K562 (cell line): ENCODE results near the gene RDH16. TPM values are rescaled to one million over a fixed set of nuclear protein-coding genes. Genes with fewer than 3 reads are reported as not detected.
A peak's percentile ranks its signal among the peaks of the same experiment; 100 is the strongest.

ENCODE experiments used
- BCL6 ChIP-seq: fragments of 250-450 bp; sonication (Bioruptor Pico); IDR thresholded peaks from 2 replicates; pipeline ENCODE4 v1.4.0; 2020
- BRF1 ChIP-seq: IDR thresholded peaks from 3 replicates; pipeline ENCODE4 v1.6.1; 2011; ENCODE audit warnings: borderline replicate concordance, mild to moderate bottlenecking; ENCODE audit not compliant: insufficient read length; ENCODE audit errors: extremely low read depth
- E4F1 ChIP-seq: fragments of 250-450 bp; sonication (Bioruptor Pico); IDR thresholded peaks from 2 replicates; pipeline ENCODE4 v1.5.0; 2021; ENCODE audit warnings: mild to moderate bottlenecking, borderline replicate concordance
- GABPB1 ChIP-seq: sonication (generic); formaldehyde crosslinking; IDR thresholded peaks from 2 replicates; pipeline ENCODE4 v1.8.0; 2022; ENCODE audit warnings: mild to moderate bottlenecking, missing genetic modification reagents
- GTF2F1 ChIP-seq: IDR thresholded peaks from 2 replicates; pipeline ENCODE4 v1.6.1; 2011; ENCODE audit warnings: low read depth, low read length, improper control_type of control experiment
- KAT2B ChIP-seq: IDR thresholded peaks from one replicate; pipeline ENCODE4 v1.6.1; 2012; ENCODE audit warnings: low read depth, mild to moderate bottlenecking, control low read depth, inconsistent platforms, low read length, moderate library complexity
- MNT ChIP-seq, 2 experiments: fragments of 450-650 bp; conservative IDR thresholded peaks; 2 replicates each; pipeline ENCODE4 v1.6.1; 2017; ENCODE audit warnings: mild to moderate bottlenecking in 2 of 2, moderate library complexity in 2 of 2
- MTF1 ChIP-seq: fragments of 250-450 bp; sonication (Bioruptor Pico); IDR thresholded peaks from 2 replicates; pipeline ENCODE4 v1.9.0; 2021; ENCODE audit warnings: moderate library complexity, mild to moderate bottlenecking, inconsistent platforms, borderline replicate concordance
- PURB ChIP-seq: sonication (generic); formaldehyde crosslinking; IDR thresholded peaks from 2 replicates; pipeline ENCODE4 v1.9.0; 2021; ENCODE audit warnings: low read depth, mild to moderate bottlenecking, missing genetic modification reagents
- RBM14 ChIP-seq: fragments of 200-400 bp; formaldehyde crosslinking; IDR thresholded peaks from 2 replicates; pipeline ENCODE4 v1.6.1; 2018; ENCODE audit warnings: low read depth, mild to moderate bottlenecking, low read length, moderate library complexity, borderline replicate concordance; ENCODE audit not compliant: insufficient read depth
- SIN3B ChIP-seq: fragments of 450-650 bp; IDR thresholded peaks from 2 replicates; pipeline ENCODE4 v1.6.1; 2017; ENCODE audit warnings: low read depth, mild to moderate bottlenecking, moderate library complexity
- SIRT6 ChIP-seq: IDR thresholded peaks from one replicate; pipeline ENCODE4 v1.6.1; 2012; ENCODE audit warnings: low read depth, mild to moderate bottlenecking, control low read depth, inconsistent platforms, low read length, moderate library complexity
- SMAD3 ChIP-seq: fragments of 450-650 bp; formaldehyde crosslinking; conservative IDR thresholded peaks from 2 replicates; pipeline ENCODE4 v1.4.0; 2020; ENCODE audit warnings: mild to moderate bottlenecking
- STAG1 ChIP-seq: sonication (generic); formaldehyde crosslinking; IDR thresholded peaks from 2 replicates; pipeline ENCODE4 v1.5.0; 2020; ENCODE audit warnings: missing genetic modification reagents, borderline replicate concordance
- TCF15 ChIP-seq: fragments of 250-450 bp; sonication (Bioruptor Pico); IDR thresholded peaks from 2 replicates; pipeline ENCODE4 v1.8.0; 2022; ENCODE audit warnings: moderate library complexity, mild to moderate bottlenecking, inconsistent platforms
- TFE3 ChIP-seq: fragments of 450-650 bp; formaldehyde crosslinking; IDR thresholded peaks from 2 replicates; pipeline ENCODE4 v1.4.0; 2020; ENCODE audit warnings: mild to moderate bottlenecking, mixed read lengths
- TGIF2 ChIP-seq: sonication (generic); formaldehyde crosslinking; IDR thresholded peaks from 2 replicates; pipeline ENCODE4 v1.8.1; 2022; ENCODE audit warnings: mild to moderate bottlenecking, missing genetic modification reagents, moderate library complexity
- YBX1 ChIP-seq: fragments of 450-650 bp; IDR thresholded peaks from 2 replicates; pipeline ENCODE4 v1.7.1; 2016; ENCODE audit warnings: mild to moderate bottlenecking
- ZNF124 ChIP-seq: sonication (generic); formaldehyde crosslinking; IDR thresholded peaks from 2 replicates; pipeline ENCODE4 v1.8.1; 2022; ENCODE audit warnings: missing genetic modification reagents
- ZNF212 ChIP-seq: fragments of 450-650 bp; formaldehyde crosslinking; IDR thresholded peaks from 2 replicates; pipeline ENCODE4 v1.4.0; 2020; ENCODE audit warnings: mild to moderate bottlenecking
- ZNF263 ChIP-seq: sonication (generic); formaldehyde crosslinking; IDR thresholded peaks from 2 replicates; pipeline ENCODE4 v1.8.0; 2022; ENCODE audit warnings: mild to moderate bottlenecking, missing genetic modification reagents, borderline replicate concordance
- ZNF316 ChIP-seq: fragments of 450-650 bp; IDR thresholded peaks from 2 replicates; pipeline ENCODE4 v1.6.1; 2016
- ZNF436 ChIP-seq: fragments of 250-450, 450-650 bp; sonication (Bioruptor Pico); formaldehyde crosslinking; IDR thresholded peaks from 2 replicates; pipeline ENCODE4 v1.7.0; 2020; ENCODE audit warnings: mild to moderate bottlenecking
- ZZZ3 ChIP-seq: fragments of 450-650 bp; IDR thresholded peaks from 2 replicates; pipeline ENCODE4 v1.6.1; 2016; ENCODE audit warnings: antibody characterized with exemption, mild to moderate bottlenecking, moderate library complexity
- polyA plus RNA-seq, 8 experiments: library from polyadenylated mRNA; depleted of rRNA in 4 of 8; stranded (reverse) in 5 of 8; unstranded in 3 of 8; fragments of >200 nt; fragmentation: Nextera tagmentation in 2 of 8; fragmentation: Illumina TruSeq in 1 of 8; extraction: Ambion mirVana in 2 of 8; extraction: Trizol in 1 of 8; gene quantifications; 2 replicates each; pipeline versions ENCODE4 v1.2.1 to v1.2.3, GENCODE V29; 2011 to 2014; ENCODE audit warnings: inconsistent platforms in 1 of 8, missing spikeins in 1 of 8
- total RNA-seq, 7 experiments: library from RNA; depleted of rRNA in 6 of 7; stranded (reverse); fragments of >200 nt in 6 of 7; fragmentation: Illumina TruSeq in 2 of 7; extraction: Trizol in 2 of 7; gene quantifications; 2 replicates each; pipeline versions ENCODE4 v1.2.1 to v1.2.3, GENCODE V29; 2011 to 2021; ENCODE audit warnings: low replicate concordance in 1 of 7

The RDH16 gene
- total and polyA plus RNA-seq, 9 of the 15 experiments (the other 6 are each of a cell fraction or from before 2014, with no cell fraction given) = 0.11 to 0.52 (median 0.22) TPM; not detected in 1

GRCh38 chr12:57001448-57001906, 44.1 kb upstream of the RDH16 start (continued):
- TF ChIP-seq SMAD3 = no peak
- peak; percentile 87; the same call in 1 of the 2 replicates for TF ChIP-seq STAG1 (CRISPR knock-in tag)
- no peak for TF ChIP-seq SIN3B
- no peak for TF ChIP-seq TFE3
- no peak for TF ChIP-seq ZNF316
- TF ChIP-seq ZZZ3 = no peak
- TF ChIP-seq SIRT6 = no peak
- no peak for TF ChIP-seq BCL6
- peak; percentile 40; the same call in 1 of the 2 replicates for TF ChIP-seq GABPB1
- no peak for TF ChIP-seq E4F1
- 0 out of 4 replicates have a peak, but pooled peaks of 1 of the 2 experiments have one; percentile 34 for TF ChIP-seq MNT (conservative IDR thresholded peaks at IDR 0.05)
- no peak for TF ChIP-seq TGIF2 (CRISPR knock-in tag)
- no peak for TF ChIP-seq RBM14
- TF ChIP-seq ZNF263 (CRISPR knock-in tag) = no peak
- no peak for TF ChIP-seq ZNF124
- no peak for TF ChIP-seq GTF2F1
- TF ChIP-seq ZNF212 = no peak
- no peak for TF ChIP-seq TCF15 (CRISPR knock-in tag)
- no peak for TF ChIP-seq BRF1
- no peak for TF ChIP-seq YBX1
- TF ChIP-seq KAT2B = no peak
- TF ChIP-seq PURB = no peak
- TF ChIP-seq MTF1 (CRISPR knock-in tag) = no peak
- no peak for TF ChIP-seq ZNF436 (CRISPR knock-in tag)
